ENCODE results near the gene ASXL3.

DNA sequence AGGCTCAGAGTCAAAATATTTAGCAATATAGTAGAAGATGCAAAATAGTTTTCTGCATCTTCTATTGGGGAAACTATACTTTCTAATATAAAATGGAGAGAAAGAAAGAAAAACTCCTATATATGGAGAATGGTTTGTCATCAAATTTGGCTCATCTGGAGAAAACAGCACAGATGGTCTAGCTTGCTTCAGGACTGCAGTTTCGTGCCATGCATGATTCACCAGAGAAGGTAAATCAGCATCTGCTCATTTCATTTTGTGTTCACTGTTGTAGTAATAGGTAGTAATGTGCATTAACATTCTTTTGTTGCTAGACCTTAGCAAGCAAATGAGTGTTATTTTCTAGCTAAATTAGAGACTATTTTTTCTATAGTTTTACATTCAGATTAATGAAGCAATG lies 179.0 kb downstream of the ASXL3 start:
- TF ChIP-seq, protein P1, sequence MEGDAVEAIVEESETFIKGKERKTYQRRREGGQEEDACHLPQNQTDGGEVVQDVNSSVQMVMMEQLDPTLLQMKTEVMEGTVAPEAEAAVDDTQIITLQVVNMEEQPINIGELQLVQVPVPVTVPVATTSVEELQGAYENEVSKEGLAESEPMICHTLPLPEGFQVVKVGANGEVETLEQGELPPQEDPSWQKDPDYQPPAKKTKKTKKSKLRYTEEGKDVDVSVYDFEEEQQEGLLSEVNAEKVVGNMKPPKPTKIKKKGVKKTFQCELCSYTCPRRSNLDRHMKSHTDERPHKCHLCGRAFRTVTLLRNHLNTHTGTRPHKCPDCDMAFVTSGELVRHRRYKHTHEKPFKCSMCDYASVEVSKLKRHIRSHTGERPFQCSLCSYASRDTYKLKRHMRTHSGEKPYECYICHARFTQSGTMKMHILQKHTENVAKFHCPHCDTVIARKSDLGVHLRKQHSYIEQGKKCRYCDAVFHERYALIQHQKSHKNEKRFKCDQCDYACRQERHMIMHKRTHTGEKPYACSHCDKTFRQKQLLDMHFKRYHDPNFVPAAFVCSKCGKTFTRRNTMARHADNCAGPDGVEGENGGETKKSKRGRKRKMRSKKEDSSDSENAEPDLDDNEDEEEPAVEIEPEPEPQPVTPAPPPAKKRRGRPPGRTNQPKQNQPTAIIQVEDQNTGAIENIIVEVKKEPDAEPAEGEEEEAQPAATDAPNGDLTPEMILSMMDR (IDR thresholded peaks at IDR 0.05): no peak
- no peak for TF ChIP-seq EZH2 (IDR thresholded peaks at IDR 0.05; ENCODE audit: borderline replicate concordance, insufficient read depth, low read depth, low read length, poor library complexity, severe bottlenecking)
